Ectodermal cell (in vitro differentiated cells): ENCODE measurements around the gene MAP7D1.
A peak's percentile ranks its signal among the peaks of the same experiment; 100 is the strongest.

Experiments
- H3K27ac ChIP-seq: 2 replicates; pipeline ENCODE4 v1.7.0; 2013; ENCODE audit warnings: mild to moderate bottlenecking, low read depth, low read length; ENCODE audit not compliant: insufficient read depth, poor library complexity, severe bottlenecking
- H3K27me3 ChIP-seq: 2 replicates; pipeline ENCODE4 v1.7.0; 2013; ENCODE audit warnings: mild to moderate bottlenecking, low read length; ENCODE audit not compliant: insufficient read depth, control insufficient read depth, poor library complexity, severe bottlenecking
- H3K36me3 ChIP-seq: one replicate; pipeline ENCODE4 v1.7.0; 2013; ENCODE audit warnings: low read length; ENCODE audit not compliant: control insufficient read depth, insufficient read depth
- H3K4me1 ChIP-seq: one replicate; pipeline ENCODE4 v1.7.0; 2013; ENCODE audit warnings: low read length; ENCODE audit not compliant: control insufficient read depth, insufficient read depth
- H3K4me3 ChIP-seq: 2 replicates; pipeline ENCODE4 v1.7.0; 2013; ENCODE audit warnings: low read depth, low read length, control low read depth; ENCODE audit not compliant: insufficient read depth
- H3K9me3 ChIP-seq: 2 replicates; pipeline ENCODE4 v1.7.0; 2013; ENCODE audit warnings: mild to moderate bottlenecking, low read length, moderate library complexity; ENCODE audit not compliant: control insufficient read depth
- WGBS, 2 experiments: methylation state at CpG; one replicate each; pipeline ENCODE4 v1.1.7; 2013; ENCODE audit warnings: missing lambda C conversion rate in 2 of 2; 5-methylcytosine and 5-hydroxymethylcytosine counted together

The MAP7D1 gene

GRCh38 chr1:36203027-36203553 is 47.1 kb downstream of the MAP7D1 start:
- H3K27ac ChIP-seq: no peak overlapping the region
- no peaks in the 10 kb centered on the region for H3K36me3 ChIP-seq

GRCh38 chr1:36203554-36204346 is 47.8 kb downstream of the MAP7D1 start:
- 49 to 56% methylated on average over 8 to 10 of the region's 10 CpGs for WGBS, 2 experiments
- Histone ChIP-seq H3K4me3 (no peak overlapping the region), H3K27me3 (no peaks in the 10 kb centered on the region), H3K27ac (peak overlapping the region; percentile 58), H3K9me3 (no peaks in the 10 kb centered on the region), H3K4me1 (peaks cover 8% of the 10 kb centered on the region), H3K36me3 (no peaks in the 10 kb centered on the region)

More at GRCh38 chr1:36203027-36203553, 47.1 kb downstream of the MAP7D1 start:
- peaks cover 8% of the 10 kb centered on the region for H3K4me1 ChIP-seq
- no peaks in the 10 kb centered on the region for H3K9me3 ChIP-seq
- no peak overlapping the region for H3K4me3 ChIP-seq
- H3K27me3 ChIP-seq: no peaks in the 10 kb centered on the region
- 82 to 94% methylated on average over 3 of the region's 3 CpGs for WGBS, 2 experiments

GRCh38 chr1:36204347-36204909 is 48.5 kb downstream of the MAP7D1 start:
- Histone ChIP-seq H3K27me3 (no peaks in the 10 kb centered on the region), H3K9me3 (no peaks in the 10 kb centered on the region), H3K36me3 (no peaks in the 10 kb centered on the region), H3K27ac (no peak overlapping the region), H3K4me1 (peaks cover 8% of the 10 kb centered on the region), H3K4me3 (no peak overlapping the region)
- WGBS, 2 experiments: 94 to 96% methylated on average over 6 of the region's 6 CpGs

- Histone ChIP-seq H3K4me1 (peaks cover 8% of the 10 kb centered on the region), H3K27me3 (no peaks in the 10 kb centered on the region), H3K9me3 (no peaks in the 10 kb centered on the region), H3K27ac (no peak overlapping the region), H3K36me3 (no peaks in the 10 kb centered on the region), H3K4me3 (no peak overlapping the region)
- 90 to 98% methylated on average over 3 of the region's 3 CpGs for WGBS, 2 experiments
Measured at GRCh38 chr1:36206323-36206858, 50.4 kb downstream of the MAP7D1 start.

- Histone ChIP-seq H3K9me3 (no peaks in the 10 kb centered on the region), H3K4me3 (no peak overlapping the region), H3K4me1 (peaks cover 8% of the 10 kb centered on the region), H3K27me3 (no peaks in the 10 kb centered on the region), H3K36me3 (no peaks in the 10 kb centered on the region), H3K27ac (no peak overlapping the region)
- 38 to 56% methylated on average over 6 of the region's 6 CpGs for WGBS, 2 experiments
Measured at GRCh38 chr1:36207339-36207738, 51.4 kb downstream of the MAP7D1 start.

GRCh38 chr1:36208978-36209703 is 53.2 kb downstream of the MAP7D1 start:
- H3K27ac ChIP-seq: no peak overlapping the region
- WGBS, 2 experiments: 87 to 94% methylated on average over 6 of the region's 6 CpGs

GRCh38 chr1:36211307-36211706 is 55.3 kb downstream of the MAP7D1 start:
- 92 to 97% methylated on average over 3 of the region's 3 CpGs for WGBS, 2 experiments
- H3K36me3 ChIP-seq: no peaks in the 10 kb centered on the region
- no peaks in the 10 kb centered on the region for H3K27me3 ChIP-seq
- no peaks in the 10 kb centered on the region for H3K4me1 ChIP-seq
- H3K9me3 ChIP-seq: no peaks in the 10 kb centered on the region
- no peak overlapping the region for H3K27ac ChIP-seq
- H3K4me3 ChIP-seq: no peak overlapping the region

More at GRCh38 chr1:36208978-36209703, 53.2 kb downstream of the MAP7D1 start:
- Histone ChIP-seq H3K27me3 (no peaks in the 10 kb centered on the region), H3K9me3 (no peaks in the 10 kb centered on the region), H3K4me3 (no peak overlapping the region), H3K36me3 (no peaks in the 10 kb centered on the region), H3K4me1 (no peaks in the 10 kb centered on the region)

- H3K27ac ChIP-seq: no peak overlapping the region
- no peak overlapping the region for H3K4me3 ChIP-seq
- no peaks in the 10 kb centered on the region for H3K27me3 ChIP-seq
- 84 to 89% methylated on average over 2 of the region's 2 CpGs for WGBS, 2 experiments
- no peaks in the 10 kb centered on the region for H3K4me1 ChIP-seq
- H3K9me3 ChIP-seq: no peaks in the 10 kb centered on the region
- H3K36me3 ChIP-seq: no peaks in the 10 kb centered on the region
Measured at GRCh38 chr1:36211841-36212240, 55.9 kb downstream of the MAP7D1 start.

GRCh38 chr1:36212782-36213181 is 56.8 kb downstream of the MAP7D1 start:
- Histone ChIP-seq H3K9me3 (no peaks in the 10 kb centered on the region), H3K4me1 (no peaks in the 10 kb centered on the region), H3K4me3 (no peak overlapping the region), H3K27me3 (no peaks in the 10 kb centered on the region), H3K36me3 (no peaks in the 10 kb centered on the region), H3K27ac (no peak overlapping the region)
- WGBS, 2 experiments: 87 to 100% methylated on average over 2 of the region's 2 CpGs

- no peak overlapping the region for H3K27ac ChIP-seq
- H3K9me3 ChIP-seq: no peaks in the 10 kb centered on the region
- H3K27me3 ChIP-seq: no peaks in the 10 kb centered on the region
- no peaks in the 10 kb centered on the region for H3K36me3 ChIP-seq
- no peaks in the 10 kb centered on the region for H3K4me1 ChIP-seq
- WGBS, 2 experiments: 69 to 73% methylated on average over 2 of the region's 2 CpGs
- H3K4me3 ChIP-seq: no peak overlapping the region
Measured at GRCh38 chr1:36217670-36218069, 61.7 kb downstream of the MAP7D1 start.
